GM18519 (cell line): Measurements from ENCODE around the gene CARMIL1.

Experiments
- ATAC-seq: cut with Tn5 transposase; IDR thresholded peaks from one replicate; pipeline ENCODE4 v1.9.1; 2021; ENCODE audit warnings: mild to moderate bottlenecking, moderate library complexity; ENCODE audit not compliant: unreplicated experiment, low FRiP score

The CARMIL1 gene

DNA sequence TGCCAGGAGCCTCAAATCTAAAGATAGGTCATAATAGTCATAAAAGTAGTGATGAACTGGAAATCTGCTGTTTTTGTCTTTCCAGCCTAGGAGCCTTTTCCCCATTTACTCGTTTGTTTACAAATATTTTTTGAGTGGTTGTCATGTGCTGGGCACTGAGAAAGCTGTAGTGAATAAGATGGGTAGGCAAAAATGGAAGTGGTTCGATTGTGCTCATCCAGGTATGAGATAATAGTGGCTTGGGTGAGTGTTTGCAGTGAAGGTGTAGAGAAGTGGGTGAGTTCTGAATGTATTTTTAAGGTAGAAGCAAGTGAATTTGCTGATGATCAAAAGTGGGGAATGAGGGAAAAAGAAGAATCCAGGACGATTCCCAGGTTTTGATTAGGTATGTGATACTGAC, 53.0 kb downstream of the CARMIL1 start:
- no peak for ATAC-seq

- ATAC-seq: no peak
Measured at GRCh38 chr6:25332655-25333071, 53.5 kb downstream of the CARMIL1 start.

DNA sequence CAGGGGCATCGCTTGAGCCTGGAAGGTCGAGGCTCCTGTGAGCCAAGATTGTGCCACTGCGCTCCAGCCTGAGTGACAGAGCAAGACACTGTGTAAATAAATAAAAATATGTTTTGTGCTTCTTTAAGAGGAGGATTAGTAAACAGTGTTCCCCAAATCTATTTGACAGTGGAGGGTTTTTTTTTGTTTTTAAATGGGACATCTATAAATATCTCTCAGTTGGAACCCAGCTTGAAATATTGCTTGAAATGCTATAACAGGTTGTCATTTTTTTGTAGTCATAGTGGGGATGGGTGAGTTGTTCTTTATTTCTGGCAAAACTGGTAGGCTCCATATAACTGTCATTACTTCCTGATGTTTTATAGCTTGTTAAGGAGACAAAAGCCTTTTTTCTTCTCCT, 54.3 kb downstream of the CARMIL1 start:
- ATAC-seq: no peak

- ATAC-seq: no peak
Measured at GRCh38 chr6:25334793-25335192, 55.6 kb downstream of the CARMIL1 start.

DNA sequence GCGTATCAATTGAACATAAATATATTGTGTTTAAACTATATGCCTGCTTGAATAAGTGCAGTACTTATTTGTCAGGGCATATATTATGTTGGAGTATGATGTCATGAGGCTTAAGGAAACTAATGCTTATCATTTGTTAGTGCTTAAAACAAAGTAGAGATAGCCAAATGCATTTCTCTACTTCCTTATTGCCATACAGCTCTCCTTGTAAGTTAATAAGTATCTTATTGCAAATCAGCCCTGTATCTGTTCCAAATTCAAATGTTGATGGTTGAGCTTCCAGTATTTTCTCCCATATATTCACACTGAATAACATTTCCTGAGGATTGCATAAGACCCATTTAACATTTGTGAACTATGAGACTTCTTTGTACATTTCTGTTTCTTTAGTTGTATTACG, 57.8 kb downstream of the CARMIL1 start:
- ATAC-seq: no peak

- ATAC-seq: no peak
Measured at GRCh38 chr6:25337431-25337830, 58.3 kb downstream of the CARMIL1 start.

- ATAC-seq: no peak
Measured at GRCh38 chr6:25340431-25341202, 61.4 kb downstream of the CARMIL1 start.

GRCh38 chr6:25341203-25341552, 62.0 kb downstream of the CARMIL1 start:
- no peak for ATAC-seq

DNA sequence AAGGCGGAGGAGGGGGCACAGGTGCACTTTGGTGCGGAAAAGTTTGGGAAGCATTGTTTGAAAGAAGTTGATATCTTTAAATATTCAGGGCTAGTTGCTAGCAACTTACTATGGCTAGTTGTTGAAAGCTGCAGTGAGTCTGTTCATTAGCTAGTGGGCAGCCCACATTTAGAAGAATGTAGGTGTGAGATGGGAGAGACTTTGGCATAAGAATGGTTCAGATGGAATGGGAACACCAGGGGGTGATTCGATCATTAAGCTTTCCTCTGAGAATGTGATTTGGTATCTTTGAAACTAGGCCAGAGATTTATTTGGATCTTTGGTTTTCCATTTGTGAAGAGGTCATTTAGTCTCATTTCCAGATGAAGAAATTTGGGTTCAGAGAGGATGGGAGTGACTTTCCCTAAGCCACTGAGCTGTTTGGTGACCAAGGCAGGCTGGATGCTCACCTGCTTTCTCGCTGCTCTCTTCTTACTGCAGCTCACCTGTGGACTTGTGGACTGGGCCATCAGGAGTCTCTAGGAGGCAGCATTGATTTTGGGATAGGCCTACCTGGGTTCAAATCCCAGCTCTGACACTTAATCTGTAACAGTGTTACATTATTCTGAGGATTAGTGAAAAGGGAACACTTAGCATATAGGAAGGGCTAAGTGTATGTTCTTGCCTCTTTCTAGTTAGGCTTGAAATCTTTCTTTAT, 62.9 kb downstream of the CARMIL1 start:
- no peak for ATAC-seq

DNA sequence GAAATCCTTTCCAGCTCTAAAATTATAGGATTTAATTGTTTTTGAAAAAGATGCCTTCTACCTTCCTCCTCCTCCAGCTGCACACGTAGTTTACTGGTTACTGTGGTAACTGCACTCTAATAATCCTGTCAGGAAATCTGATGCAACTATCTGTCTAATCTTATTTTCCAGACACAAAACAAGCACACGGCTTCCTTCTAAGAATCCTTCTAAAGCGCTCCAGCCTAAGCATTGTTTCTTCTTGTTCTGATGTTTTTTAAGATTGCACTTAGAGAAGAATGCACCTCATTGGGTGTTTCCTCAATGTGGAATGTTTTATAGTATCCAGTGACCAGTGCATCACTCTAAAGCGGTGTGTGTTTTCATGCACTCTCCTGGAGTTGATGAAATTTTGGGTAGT, 63.6 kb downstream of the CARMIL1 start:
- no peak for ATAC-seq

GRCh38 chr6:25343984-25344383, 64.8 kb downstream of the CARMIL1 start:
- no peak for ATAC-seq

DNA sequence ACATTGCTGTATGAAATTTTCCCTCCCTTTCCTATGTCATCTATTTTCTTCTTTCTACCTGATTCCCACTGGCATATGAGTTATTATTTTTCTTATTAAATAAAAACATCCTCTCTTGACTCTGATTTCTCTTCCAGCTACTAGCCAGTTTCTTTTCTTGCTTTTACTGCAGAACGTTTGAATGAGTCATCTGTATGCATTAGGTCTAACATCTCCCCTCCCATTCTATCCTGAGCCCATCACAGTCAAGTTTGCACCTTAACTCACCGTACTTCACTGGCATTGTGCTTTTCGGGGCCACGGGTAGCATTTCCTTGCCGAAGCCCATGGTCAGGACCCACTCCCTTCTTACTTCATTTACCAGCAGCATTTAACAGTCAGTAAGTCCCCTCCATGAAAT, 65.7 kb downstream of the CARMIL1 start:
- no peak for ATAC-seq

DNA sequence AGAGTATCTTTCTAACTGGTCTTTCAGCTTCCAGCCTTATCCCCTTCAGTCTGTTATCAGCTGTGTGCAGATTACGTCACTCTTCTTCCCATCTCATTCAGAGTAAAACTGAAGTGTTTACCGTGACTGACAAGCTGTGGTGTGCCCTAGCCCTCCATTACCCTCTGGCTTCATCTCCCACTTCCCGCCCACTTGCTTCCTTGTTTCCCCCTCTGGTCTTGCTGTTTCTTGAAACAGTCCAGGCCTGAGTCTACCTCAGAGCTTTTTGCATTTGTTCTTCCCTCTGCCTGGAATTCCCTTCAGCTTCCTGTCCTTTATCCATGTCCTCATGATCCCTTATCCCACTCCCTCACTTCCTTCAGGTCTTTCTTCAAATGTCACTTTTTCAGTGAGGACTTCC, 66.9 kb downstream of the CARMIL1 start:
- no peak for ATAC-seq

DNA sequence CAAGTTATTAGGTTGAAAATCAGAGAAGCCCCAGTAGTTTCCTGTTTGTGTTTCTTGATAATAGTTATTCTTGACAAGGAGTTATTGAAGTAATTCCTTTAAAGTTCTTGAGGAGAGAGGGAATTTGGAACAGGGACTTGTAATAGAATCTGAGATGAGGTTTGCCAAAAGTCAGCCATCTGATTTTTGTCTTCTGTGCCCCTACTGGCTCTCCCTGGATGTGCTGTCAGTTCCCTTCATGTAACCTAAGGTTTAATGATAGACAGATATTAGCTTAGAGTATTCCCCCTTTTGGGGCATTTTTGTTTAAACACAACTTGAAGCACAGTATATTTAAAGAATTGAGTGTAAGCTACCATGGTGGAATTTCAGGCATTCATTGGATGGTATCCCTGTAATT, 71.4 kb downstream of the CARMIL1 start:
- no peak for ATAC-seq

- no peak for ATAC-seq
Measured at GRCh38 chr6:25351485-25351884, 72.3 kb downstream of the CARMIL1 start.

GRCh38 chr6:25352285-25352684, 73.1 kb downstream of the CARMIL1 start:
- no peak for ATAC-seq

- no peak for ATAC-seq
Measured at GRCh38 chr6:25354078-25354932, 75.1 kb downstream of the CARMIL1 start.

DNA sequence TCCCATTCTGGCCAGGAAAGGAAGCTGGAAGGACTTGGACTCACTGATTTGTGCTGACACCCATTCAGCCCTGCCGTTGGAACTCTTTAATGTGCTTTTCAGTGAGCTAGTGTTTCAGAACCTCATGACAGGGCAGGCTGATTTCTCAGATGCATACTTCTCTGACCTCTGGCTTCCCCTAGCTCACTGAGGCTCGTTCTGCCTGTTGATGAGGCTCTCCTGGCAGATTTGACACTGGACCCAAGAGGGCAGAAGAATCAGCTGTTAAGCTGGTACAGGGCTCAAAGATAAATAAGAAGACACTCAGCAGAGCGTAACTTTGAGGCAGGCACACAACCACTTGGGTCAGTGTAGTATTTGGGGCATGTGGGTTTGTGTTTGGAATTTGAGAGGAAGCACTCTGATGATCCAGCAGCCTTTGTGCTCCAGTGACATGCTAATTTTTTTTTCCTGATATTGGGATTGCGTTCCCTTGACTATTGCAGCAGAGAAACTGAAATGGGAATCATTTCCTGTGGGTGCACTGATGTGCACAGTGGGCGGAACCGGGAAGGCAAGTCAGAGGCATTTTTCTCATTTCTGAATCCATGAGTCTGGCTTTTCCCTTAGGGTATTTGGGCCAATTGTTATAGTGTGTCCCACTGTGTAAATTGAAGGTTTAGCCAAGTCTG, 80.2 kb downstream of the CARMIL1 start:
- no peak for ATAC-seq

- ATAC-seq: no peak
Measured at GRCh38 chr6:25359891-25360290, 80.7 kb downstream of the CARMIL1 start.

DNA sequence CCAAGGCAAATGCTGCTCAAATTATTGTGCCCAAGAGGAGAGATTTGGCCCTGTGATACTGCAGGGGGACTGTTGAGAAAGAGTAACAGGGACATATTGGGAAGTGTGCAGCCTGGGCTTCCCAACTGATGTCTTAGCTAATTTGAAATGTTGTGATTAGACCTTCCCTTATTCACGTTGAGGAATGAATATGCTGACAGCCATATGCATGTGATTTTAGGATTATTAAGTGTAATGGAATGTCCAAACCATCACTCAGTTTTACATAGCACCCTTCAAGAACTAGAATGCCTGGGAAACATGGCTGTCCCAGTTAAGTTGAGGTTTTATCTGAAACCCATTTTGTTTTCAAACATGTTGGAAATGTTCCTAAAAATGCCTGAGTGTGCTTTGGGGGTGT, 81.4 kb downstream of the CARMIL1 start:
- ATAC-seq: no peak

DNA sequence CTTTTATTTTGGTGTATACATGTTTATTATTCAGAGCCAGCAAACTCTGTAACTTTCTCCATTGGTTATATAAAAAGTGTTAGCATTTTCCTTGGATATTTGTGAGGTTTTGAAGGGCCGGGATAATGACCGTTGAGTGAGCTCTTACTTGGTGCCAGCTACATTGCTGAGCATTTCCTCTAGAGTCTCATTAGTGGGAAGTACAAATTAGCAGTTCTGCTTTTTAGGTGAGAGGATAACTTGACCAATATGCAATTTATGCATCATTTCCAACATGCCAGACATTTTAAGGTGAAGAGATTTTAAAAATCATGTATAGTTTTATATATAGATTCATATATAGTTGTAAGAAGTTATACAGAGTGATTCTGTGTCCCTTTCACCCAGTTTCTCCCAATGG, 84.3 kb downstream of the CARMIL1 start:
- ATAC-seq: no peak
